MM.1S (cell line): Measurements from ENCODE around the gene DNAJC8.
A peak's percentile ranks its signal among the peaks of the same experiment; 100 is the strongest.

Experiments
- DNase-seq: peaks from one replicate; pipeline ENCODE4 v3.0.0-alpha.2; 2015
- H2AFZ ChIP-seq: fragments of 300-600 bp; sonication (generic); 2 replicates; pipeline ENCODE4 v1.6.0; 2016; ENCODE audit warnings: antibody characterized with exemption, low read length
- H3F3A ChIP-seq: fragments of 300-600 bp; sonication (generic); 2 replicates; pipeline ENCODE4 v1.6.1; 2016; ENCODE audit warnings: mild to moderate bottlenecking, antibody characterized with exemption, low read length, moderate library complexity, mixed read lengths; ENCODE audit not compliant: insufficient read depth
- H3K27ac ChIP-seq: fragments of 300-600 bp; sonication (generic); 2 replicates; pipeline ENCODE4 v1.5.1; 2016; ENCODE audit warnings: mild to moderate bottlenecking, low read length
- H3K27me3 ChIP-seq: fragments of 300-600 bp; sonication (generic); replicated peaks from 2 replicates; pipeline ENCODE4 v1.6.0; 2016; ENCODE audit warnings: low read length; ENCODE audit not compliant: insufficient read depth
- H3K36me3 ChIP-seq: fragments of 300-600 bp; sonication (generic); replicated peaks from 2 replicates; pipeline ENCODE4 v1.6.1; 2016; ENCODE audit warnings: mild to moderate bottlenecking, low read length, mixed read lengths; ENCODE audit not compliant: insufficient read depth
- H3K4me1 ChIP-seq: fragments of 300-600 bp; sonication (generic); 2 replicates; pipeline ENCODE4 v1.6.1; 2016; ENCODE audit warnings: low read length, mixed read lengths
- H3K4me2 ChIP-seq: fragments of 300-600 bp; sonication (generic); 2 replicates; pipeline ENCODE4 v1.6.0; 2016; ENCODE audit warnings: low read depth, low read length
- H3K4me3 ChIP-seq: fragments of 300-600 bp; sonication (generic); 2 replicates; pipeline ENCODE4 v1.5.1; 2016; ENCODE audit warnings: low read length, mixed read lengths
- H3K79me2 ChIP-seq: fragments of 300-600 bp; sonication (generic); 2 replicates; pipeline ENCODE4 v1.6.1; 2016; ENCODE audit warnings: mixed run types, low read length, mixed read lengths
- H3K9ac ChIP-seq: fragments of 300-600 bp; sonication (generic); 2 replicates; pipeline ENCODE4 v1.6.1; 2016; ENCODE audit warnings: low read length, mixed read lengths
- H3K9me2 ChIP-seq: fragments of 300-600 bp; sonication (generic); replicated peaks from 2 replicates; pipeline ENCODE4 v1.6.1; 2016; ENCODE audit warnings: mild to moderate bottlenecking, low read length, mixed read lengths; ENCODE audit not compliant: insufficient read depth
- H3K9me3 ChIP-seq: fragments of 300-600 bp; sonication (generic); replicated peaks from 2 replicates; pipeline ENCODE4 v1.6.1; 2016; ENCODE audit warnings: mild to moderate bottlenecking, low read length, mixed read lengths; ENCODE audit not compliant: insufficient read depth
- H4K20me1 ChIP-seq: fragments of 300-600 bp; sonication (generic); 2 replicates; pipeline ENCODE4 v1.6.1; 2016; ENCODE audit warnings: mild to moderate bottlenecking, low read length, moderate library complexity, mixed read lengths; ENCODE audit not compliant: insufficient read depth
- EZH2 ChIP-seq: fragments of 300-600 bp; sonication (generic); optimal IDR thresholded peaks from 2 replicates; pipeline ENCODE3; 2017; ENCODE audit warnings: low read depth, mild to moderate bottlenecking, antibody characterized with exemption, low read length, mixed read lengths
- EZH2phosphoT487 ChIP-seq: fragments of 300-600 bp; sonication (generic); IDR thresholded peaks from 2 replicates; pipeline ENCODE4 v1.6.1; 2018; ENCODE audit warnings: antibody characterized with exemption, low read length
- TF ChIP-seq, protein P1 (sequence below): fragments of 300-600 bp; sonication (generic); IDR thresholded peaks from 2 replicates; pipeline ENCODE4 v1.5.1; 2016; ENCODE audit warnings: antibody characterized with exemption, low read length, mixed read lengths

Gene DNAJC8

DNA sequence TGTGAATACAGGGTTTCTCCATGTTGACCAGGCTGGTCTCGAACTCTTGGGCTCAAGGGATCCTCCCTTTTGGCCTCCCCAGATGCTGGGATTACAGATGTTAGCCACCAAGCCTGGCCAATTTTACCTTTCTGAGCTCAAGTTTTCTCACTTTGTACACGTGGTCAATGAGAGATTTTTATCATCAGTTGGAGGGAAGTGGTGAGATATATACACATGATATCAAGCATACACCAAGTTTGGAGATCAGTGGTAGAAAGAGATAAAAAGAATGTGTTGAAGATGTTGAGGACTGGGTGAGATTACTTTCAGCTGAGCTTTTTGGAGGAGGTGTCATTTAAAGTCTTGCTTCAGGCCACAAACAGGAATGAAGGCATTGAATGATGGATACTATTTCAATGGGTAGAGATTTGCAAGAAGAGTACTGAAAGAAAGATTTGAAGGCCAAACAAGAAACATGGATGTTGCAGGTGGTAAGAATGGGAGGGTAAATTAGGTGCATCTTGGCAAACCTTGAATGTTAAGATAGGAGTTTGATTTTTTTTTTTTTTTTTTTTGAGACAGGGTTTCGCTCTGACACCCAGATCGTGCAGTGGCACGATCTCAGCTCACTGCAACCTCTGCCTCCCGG lies 23.5 kb upstream of the DNAJC8 start:
- Histone ChIP-seq H3K4me2 (no peak overlapping the region), H3K79me2 (peaks cover 20% of the 10 kb centered on the region), H3K27ac (no peak overlapping the region)

DNA sequence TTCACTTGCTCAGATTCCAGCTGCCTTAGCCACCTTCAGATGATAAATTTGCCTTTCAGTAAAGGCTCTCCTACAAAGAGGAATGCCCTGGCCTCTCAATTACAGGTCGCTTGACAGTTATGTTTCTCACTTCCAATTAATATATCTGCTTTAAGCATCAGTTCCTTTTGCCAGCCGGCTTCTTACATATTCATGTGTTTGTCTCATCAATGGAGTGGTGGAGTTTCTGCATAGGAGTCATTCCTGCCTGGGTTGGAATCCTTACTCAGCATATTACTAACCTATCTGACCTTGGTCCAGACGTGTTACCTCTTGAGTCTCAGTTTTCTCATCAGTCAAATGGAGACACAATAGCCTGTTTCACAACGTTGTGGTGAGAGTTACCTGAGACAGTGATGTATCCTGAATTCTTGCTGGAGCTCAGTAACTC lies 17.1 kb upstream of the DNAJC8 start:
- TF ChIP-seq, protein P1, sequence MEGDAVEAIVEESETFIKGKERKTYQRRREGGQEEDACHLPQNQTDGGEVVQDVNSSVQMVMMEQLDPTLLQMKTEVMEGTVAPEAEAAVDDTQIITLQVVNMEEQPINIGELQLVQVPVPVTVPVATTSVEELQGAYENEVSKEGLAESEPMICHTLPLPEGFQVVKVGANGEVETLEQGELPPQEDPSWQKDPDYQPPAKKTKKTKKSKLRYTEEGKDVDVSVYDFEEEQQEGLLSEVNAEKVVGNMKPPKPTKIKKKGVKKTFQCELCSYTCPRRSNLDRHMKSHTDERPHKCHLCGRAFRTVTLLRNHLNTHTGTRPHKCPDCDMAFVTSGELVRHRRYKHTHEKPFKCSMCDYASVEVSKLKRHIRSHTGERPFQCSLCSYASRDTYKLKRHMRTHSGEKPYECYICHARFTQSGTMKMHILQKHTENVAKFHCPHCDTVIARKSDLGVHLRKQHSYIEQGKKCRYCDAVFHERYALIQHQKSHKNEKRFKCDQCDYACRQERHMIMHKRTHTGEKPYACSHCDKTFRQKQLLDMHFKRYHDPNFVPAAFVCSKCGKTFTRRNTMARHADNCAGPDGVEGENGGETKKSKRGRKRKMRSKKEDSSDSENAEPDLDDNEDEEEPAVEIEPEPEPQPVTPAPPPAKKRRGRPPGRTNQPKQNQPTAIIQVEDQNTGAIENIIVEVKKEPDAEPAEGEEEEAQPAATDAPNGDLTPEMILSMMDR: no peak
- TF ChIP-seq EZH2: no peak
- Histone ChIP-seq H4K20me1 (no peaks in the 10 kb centered on the region), H3K9me3 (no peaks in the 10 kb centered on the region), H3K4me1 (peaks cover 33% of the 10 kb centered on the region), H3K27ac (peak overlapping the region; percentile 89), H3K36me3 (no peaks in the 10 kb centered on the region), H2AFZ (peak overlapping the region; percentile 83), H3K79me2 (no peaks in the 10 kb centered on the region), H3F3A (peaks cover 43% of the 10 kb centered on the region), H3K4me2 (peak overlapping the region; percentile 85), H3K9me2 (no peaks in the 10 kb centered on the region), H3K9ac (peak overlapping the region; percentile 67; the same call in 1 of the 2 replicates), H3K4me3 (no peak overlapping the region; the same call in 1 of the 2 replicates), H3K27me3 (no peaks in the 10 kb centered on the region)
- DNase-seq: no peak

More for the DNA sequence above, 23.5 kb upstream of the DNAJC8 start:
- TF ChIP-seq EZH2phosphoT487 (no peak), EZH2 (no peak)
- TF ChIP-seq, protein P1: no peak
- H3K9me3 ChIP-seq: no peaks in the 10 kb centered on the region
- no peaks in the 10 kb centered on the region for H3K27me3 ChIP-seq
- no peak for DNase-seq
- H4K20me1 ChIP-seq: no peaks in the 10 kb centered on the region; the same call in 1 of the 2 replicates
- no peak overlapping the region for H3K4me3 ChIP-seq
- H3K9me2 ChIP-seq: no peaks in the 10 kb centered on the region
- no peaks in the 10 kb centered on the region for H3F3A ChIP-seq
- peaks cover 16% of the 10 kb centered on the region for H3K4me1 ChIP-seq
- H3K9ac ChIP-seq: no peak overlapping the region
- no peaks in the 10 kb centered on the region for H3K36me3 ChIP-seq
- H2AFZ ChIP-seq: no peak overlapping the region

DNA sequence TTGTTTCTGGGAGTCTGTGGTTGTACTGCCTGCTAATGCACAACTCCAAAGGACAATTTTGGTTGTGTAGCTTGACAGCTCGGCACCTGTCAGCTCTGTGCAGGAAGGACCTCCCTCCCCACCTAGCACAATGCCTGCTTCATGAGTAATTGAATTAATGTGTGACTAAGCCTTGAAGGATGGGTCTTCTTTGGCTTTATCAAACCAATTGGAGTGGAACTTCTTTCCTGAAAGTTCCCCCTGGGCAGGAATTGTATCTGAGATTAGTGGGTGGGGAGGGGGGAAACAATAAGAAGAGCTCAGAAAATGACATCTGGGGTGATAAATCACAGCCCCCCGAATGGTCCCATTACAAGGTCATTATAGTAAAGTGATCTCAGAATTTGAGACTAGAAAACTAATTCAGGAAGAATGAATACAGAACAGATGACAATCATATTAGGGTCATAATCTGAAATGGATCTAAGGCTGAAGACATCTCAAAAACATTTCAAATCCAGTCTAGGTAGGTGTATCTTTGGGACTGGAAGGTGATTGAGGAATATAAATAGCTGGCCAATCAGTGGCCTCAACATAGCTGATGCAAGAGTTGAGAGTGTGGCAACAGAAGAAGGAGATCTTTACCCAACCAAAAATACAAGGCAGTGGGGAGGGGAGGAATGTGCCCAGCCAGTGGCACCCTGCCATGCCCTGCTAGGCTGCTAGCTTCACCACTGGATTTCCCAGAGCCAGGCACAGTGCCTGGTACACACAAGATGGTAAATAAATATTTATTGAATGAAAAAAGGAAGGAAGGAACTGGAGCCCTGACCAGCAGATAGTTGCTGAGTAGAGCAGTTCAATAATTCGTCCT lies 16.4 kb upstream of the DNAJC8 start:
- Histone ChIP-seq H3K27me3 (no peaks in the 10 kb centered on the region), H3K4me3 (peak overlapping the region; percentile 47), H3K4me2 (peak overlapping the region; percentile 85), H3K9me2 (no peaks in the 10 kb centered on the region), H3K79me2 (no peaks in the 10 kb centered on the region), H2AFZ (peak overlapping the region; percentile 83), H3K9ac (peak overlapping the region; percentile 67), H4K20me1 (no peaks in the 10 kb centered on the region), H3K4me1 (peaks cover 39% of the 10 kb centered on the region), H3K9me3 (no peaks in the 10 kb centered on the region), H3K27ac (peak overlapping the region; percentile 89), H3F3A (peaks cover 49% of the 10 kb centered on the region), H3K36me3 (no peaks in the 10 kb centered on the region)
- no peak for TF ChIP-seq EZH2phosphoT487
- TF ChIP-seq, protein P1: no peak
- peak; percentile 40 for DNase-seq
